HG03521 (cell line): ENCODE measurements around the gene IFNLR1.

Experiments
- ATAC-seq: cut with Tn5 transposase; IDR thresholded peaks from one replicate; pipeline ENCODE4 v1.9.1; 2021; ENCODE audit warnings: mild to moderate bottlenecking, moderate library complexity; ENCODE audit not compliant: unreplicated experiment

Gene IFNLR1

GRCh38 chr1:24150234-24151174, 36.6 kb downstream of the IFNLR1 start:
- peak; percentile 70 for ATAC-seq

DNA sequence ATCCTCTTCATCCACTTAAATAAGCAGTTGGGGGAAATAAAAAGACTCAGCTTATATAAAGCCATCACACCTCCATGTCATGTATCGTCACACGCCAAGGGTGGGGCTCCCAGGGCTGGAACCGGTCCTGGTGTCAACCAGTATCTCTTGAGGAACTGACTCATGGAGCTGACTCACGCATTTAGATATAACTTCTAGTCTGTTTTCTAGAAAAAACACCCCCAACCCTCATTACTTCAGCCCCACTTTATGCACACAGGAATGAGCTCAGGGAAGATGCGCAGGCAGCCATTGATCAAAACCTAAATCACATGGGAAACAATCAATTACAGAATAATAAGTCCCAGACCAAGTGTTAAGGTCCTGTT, 37.2 kb downstream of the IFNLR1 start:
- no peak for ATAC-seq

DNA sequence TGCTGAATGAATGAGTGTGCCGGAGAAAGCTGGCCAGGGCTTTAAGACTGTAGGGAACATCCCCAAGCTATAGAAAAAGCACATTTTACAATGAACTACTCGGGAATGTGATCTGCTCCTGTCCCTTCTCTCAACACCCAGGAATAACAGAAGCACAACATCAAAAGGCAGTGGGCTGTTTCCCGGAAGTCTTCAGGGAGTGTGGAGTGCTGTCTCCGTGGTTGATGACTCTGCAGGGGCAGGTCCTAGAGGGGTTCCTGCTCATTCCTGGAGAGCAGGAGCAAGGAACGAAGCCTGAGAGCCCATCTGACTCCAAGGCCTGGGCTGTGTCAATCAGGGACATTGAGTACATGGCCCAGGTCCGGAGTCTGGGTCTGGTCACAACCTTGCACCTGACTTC, 39.3 kb downstream of the IFNLR1 start:
- ATAC-seq = no peak

- no peak for ATAC-seq
Measured at GRCh38 chr1:24147194-24147593, 39.9 kb downstream of the IFNLR1 start.

- no peak for ATAC-seq
Measured at GRCh38 chr1:24142546-24143534, 44.2 kb downstream of the IFNLR1 start, which contains the start of gene IL22RA1. IL22RA1 (minus strand) TSS chr1:24143140; CDS start chr1:24143082, 58 bp downstream.

GRCh38 chr1:24141311-24141997, 45.6 kb downstream of the IFNLR1 start:
- ATAC-seq = no peak

- ATAC-seq = no peak
Measured at GRCh38 chr1:24140741-24141181, 46.3 kb downstream of the IFNLR1 start.

GRCh38 chr1:24139841-24140425, 47.2 kb downstream of the IFNLR1 start:
- ATAC-seq = no peak

- no peak for ATAC-seq
Measured at GRCh38 chr1:24139222-24139489, 47.9 kb downstream of the IFNLR1 start.

DNA sequence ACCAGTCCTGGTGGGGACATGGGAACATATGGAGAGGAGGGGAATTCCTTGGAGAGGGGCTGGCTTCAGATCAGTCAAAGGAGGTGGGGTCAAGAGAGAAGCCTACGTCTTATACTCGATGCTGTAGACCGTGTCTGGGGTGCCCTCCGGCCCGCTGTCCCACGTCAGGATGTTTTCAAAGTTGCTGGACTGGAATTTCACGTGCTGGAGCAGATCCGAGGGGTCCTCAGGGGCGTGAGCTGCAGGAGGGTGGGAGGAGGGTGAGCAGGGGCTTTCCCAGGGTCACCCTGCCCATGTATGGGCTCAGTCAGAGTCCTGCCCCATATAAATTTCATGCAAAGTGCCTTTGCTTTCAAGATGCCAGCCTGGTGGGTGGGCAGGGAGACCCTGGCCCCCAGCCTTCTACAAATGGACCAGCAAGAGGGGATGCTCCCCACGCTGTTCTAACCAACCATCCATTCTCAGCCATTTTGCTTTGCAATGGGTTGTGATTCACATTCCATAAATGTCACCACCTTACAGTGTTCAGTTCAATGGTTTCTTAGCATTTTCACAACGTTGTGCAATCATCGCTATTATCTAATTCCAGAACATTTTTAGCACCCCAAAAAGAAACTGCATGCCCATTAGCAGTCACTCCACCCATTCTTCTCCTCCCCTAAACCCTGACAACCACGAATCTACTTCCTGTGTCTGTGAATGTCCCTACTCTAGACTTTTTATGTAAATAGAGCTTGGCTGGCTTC, 48.4 kb downstream of the IFNLR1 start:
- ATAC-seq = no peak

DNA sequence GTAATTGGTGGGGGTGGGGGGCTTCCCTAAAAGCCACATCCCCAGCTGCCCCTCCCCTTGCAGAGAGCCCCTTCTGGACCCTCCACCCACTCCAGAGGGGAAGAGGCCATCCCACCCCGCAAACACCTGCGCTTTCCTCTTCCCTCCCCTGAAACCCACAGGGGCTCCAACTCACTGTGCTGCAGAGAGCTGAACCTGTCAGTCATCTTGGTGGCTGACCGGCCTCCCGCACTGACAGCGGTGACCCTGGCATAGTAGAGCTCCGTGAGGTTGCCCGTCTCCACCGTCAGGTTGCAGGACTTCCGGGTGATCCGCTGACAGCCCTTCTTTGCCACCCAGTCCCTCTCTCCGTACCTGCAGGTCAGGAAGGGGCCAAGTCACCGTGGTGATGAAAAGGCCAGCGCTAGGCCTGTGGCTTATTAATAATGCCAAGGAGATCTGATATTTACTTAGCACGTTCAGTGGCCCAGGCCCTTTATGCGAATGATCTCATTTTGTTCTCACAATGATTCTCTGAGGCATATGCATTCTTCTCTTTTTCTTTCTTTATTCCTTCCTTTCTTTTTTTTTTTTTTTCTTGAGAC, 50.0 kb downstream of the IFNLR1 start:
- no peak for ATAC-seq

GRCh38 chr1:24134376-24134775, 52.7 kb downstream of the IFNLR1 start:
- ATAC-seq = no peak

- no peak for ATAC-seq
Measured at GRCh38 chr1:24133819-24134218, 53.3 kb downstream of the IFNLR1 start.

GRCh38 chr1:24130385-24130784, 56.7 kb downstream of the IFNLR1 start:
- no peak for ATAC-seq

- no peak for ATAC-seq
Measured at GRCh38 chr1:24127801-24128363, 59.2 kb downstream of the IFNLR1 start.

- ATAC-seq = no peak
Measured at GRCh38 chr1:24127134-24127800, 59.8 kb downstream of the IFNLR1 start.

DNA sequence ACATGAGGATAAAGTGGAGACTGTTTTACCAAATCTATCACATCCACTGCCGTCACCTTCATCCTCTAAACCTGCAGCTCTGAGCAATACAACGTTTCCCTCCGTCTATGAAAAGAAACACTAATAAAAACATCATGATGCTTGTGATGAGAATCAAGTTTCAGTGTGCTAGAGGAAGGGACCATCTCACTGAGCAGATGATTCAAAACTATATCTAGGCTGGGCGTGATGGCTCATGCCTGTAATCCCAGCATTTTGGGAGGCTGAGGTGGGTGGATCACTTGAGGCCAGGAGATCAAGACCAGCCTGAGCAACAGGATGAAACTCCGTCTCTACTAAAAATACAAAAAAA, 60.4 kb downstream of the IFNLR1 start:
- ATAC-seq = no peak

DNA sequence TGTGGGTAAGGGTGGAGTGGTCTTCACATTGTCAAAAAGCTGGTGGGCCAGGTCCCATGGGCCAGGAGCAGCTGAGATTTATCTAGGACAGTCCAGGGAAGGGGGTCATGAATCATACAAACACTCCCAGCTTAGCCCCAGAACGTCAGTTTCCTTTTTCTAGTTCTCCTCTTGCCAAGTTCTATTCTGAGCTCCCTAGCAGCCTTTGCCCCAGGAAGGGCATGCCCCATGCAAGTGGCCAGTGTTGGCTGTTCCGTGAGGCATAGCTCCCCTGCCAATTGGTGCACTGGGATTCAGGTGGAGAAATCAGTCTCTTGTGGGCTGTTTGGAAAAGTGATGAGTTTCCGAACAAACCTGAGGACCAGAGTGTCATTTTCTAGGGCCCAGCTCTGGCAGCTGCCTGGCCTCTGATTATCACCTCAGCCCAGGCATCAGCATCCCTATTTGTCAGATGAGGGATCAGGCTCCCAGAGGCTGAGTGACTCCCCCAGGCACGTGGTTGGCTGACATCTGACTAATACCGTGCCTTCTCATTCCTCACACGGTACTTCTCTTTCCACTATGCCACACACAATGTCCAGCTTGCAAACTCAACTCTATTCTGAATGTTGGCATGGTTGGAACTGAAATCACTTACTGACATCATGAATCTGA, 60.9 kb downstream of the IFNLR1 start:
- ATAC-seq = no peak
